A673 (cell line): ENCODE data around the gene CERK. TPM values are rescaled to one million over a fixed set of nuclear protein-coding genes. Genes with fewer than 3 reads are reported as not detected.

Experiments
- BruUV-seq: library from RNA; stranded (reverse); fragments of 400-500 nt; replicated peaks from 2 replicates; lab custom pipeline; 2021; lab: Mats Ljungman, UMichigan
- CTCF ChIA-PET: fragments of 300-600 bp; sonication (Branson Sonifier 250); formaldehyde crosslinking; loops from one replicate; lab custom pipeline; 2022; ENCODE audit warnings: antibody characterized with exemption; lab: Charles Lee
- POLR2A ChIA-PET: fragments of 300-600 bp; sonication (Branson Sonifier 250); formaldehyde crosslinking; loops from one replicate; lab custom pipeline; 2022; ENCODE audit warnings: antibody characterized with exemption; ENCODE audit not compliant: low non-redundant PET; lab: Charles Lee
- DNase-seq: peaks from one replicate; pipeline ENCODE4 v3.0.0-alpha.2; 2015; ENCODE audit warnings: low spot score
- H3K27ac ChIP-seq: fragments of 200-600 bp; sonication (generic); 2 replicates; pipeline ENCODE4 v1.5.1; 2016; ENCODE audit warnings: mixed run types, low read depth, mild to moderate bottlenecking, mixed read lengths, antibody characterized with exemption, low read length; ENCODE audit not compliant: poor library complexity, severe bottlenecking
- H3K27me3 ChIP-seq: fragments of 200-600 bp; sonication (generic); replicated peaks from 2 replicates; pipeline ENCODE4 v1.6.1; 2017; ENCODE audit warnings: mixed run types, low read depth, mild to moderate bottlenecking, mixed read lengths, antibody characterized with exemption, low read length; ENCODE audit not compliant: insufficient read depth, poor library complexity
- H3K36me3 ChIP-seq: fragments of 200-600 bp; sonication (generic); 2 replicates; pipeline ENCODE4 v1.6.1; 2016; ENCODE audit warnings: mixed run types, mild to moderate bottlenecking, mixed read lengths, antibody characterized with exemption, low read length; ENCODE audit not compliant: insufficient read depth, poor library complexity, severe bottlenecking
- H3K4me1 ChIP-seq: fragments of 200-600 bp; sonication (generic); 2 replicates; pipeline ENCODE4 v1.6.1; 2017; ENCODE audit warnings: mixed run types, mild to moderate bottlenecking, mixed read lengths, antibody characterized with exemption, low read length; ENCODE audit not compliant: insufficient read depth, poor library complexity, severe bottlenecking
- H3K4me3 ChIP-seq: fragments of 200-600 bp; sonication (generic); 2 replicates; pipeline ENCODE4 v1.5.1; 2016; ENCODE audit warnings: low read depth, mixed run types, mild to moderate bottlenecking, mixed read lengths, low read length; ENCODE audit not compliant: poor library complexity, severe bottlenecking
- H3K9me3 ChIP-seq: fragments of 200-600 bp; sonication (generic); 2 replicates; pipeline ENCODE4 v1.6.1; 2016; ENCODE audit warnings: mixed run types, low read depth, mild to moderate bottlenecking, mixed read lengths, antibody characterized with exemption, low read length; ENCODE audit not compliant: poor library complexity, severe bottlenecking
- CTCF ChIP-seq: fragments of 300-800, 200-600 bp; sonication (generic); conservative IDR thresholded peaks from 2 replicates; pipeline ENCODE4 v1.5.1; 2017; ENCODE audit warnings: low read depth, mild to moderate bottlenecking, antibody characterized with exemption, low read length, moderate library complexity, mixed read lengths
- EZH2 ChIP-seq: fragments of 200-600 bp; sonication (generic); IDR thresholded peaks from 2 replicates; pipeline ENCODE4 v1.6.1; 2017; ENCODE audit warnings: borderline replicate concordance, low read depth, mild to moderate bottlenecking, mixed read lengths, antibody characterized with exemption, low read length; ENCODE audit not compliant: poor library complexity, severe bottlenecking
- intact Hi-C: fragments of 100-400 bp; cut with micrococcal nuclease; formaldehyde crosslinking; loops from one replicate; pipeline ENCODE4 v1.10.0; 2022; ENCODE audit not compliant: unreplicated experiment
- total RNA-seq: library from RNA; stranded (reverse); gene quantifications from 2 replicates; pipeline ENCODE4 v1.2.3, GENCODE V29; 2021

CERK gene
- total RNA-seq, 1 experiment from 2014 or later, result 58.8 TPM

GRCh38 chr22:46738647-46739093, 618 bp upstream of the CERK start:
- Histone ChIP-seq H3K27ac (peak overlapping the region; percentile 93), H3K4me1 (peaks cover 21% of the 10 kb centered on the region)

GRCh38 chr22:46737105-46737975, 712 bp downstream of the CERK start:
- ChIA-PET POLR2A (no interaction called here), CTCF (no interaction called here)
- TF ChIP-seq EZH2, result no peak
- no peak for TF ChIP-seq CTCF

More at GRCh38 chr22:46738647-46739093, 618 bp upstream of the CERK start:
- ChIA-PET CTCF (no interaction called here), POLR2A (no interaction called here)
- Histone ChIP-seq H3K4me3 (peak overlapping the region; percentile 99), H3K27me3 (no peaks in the 10 kb centered on the region), H3K36me3 (no peaks in the 10 kb centered on the region), H3K9me3 (no peaks in the 10 kb centered on the region)
- intact Hi-C loops, result no loop called here
- no peak for DNase-seq
- TF ChIP-seq EZH2, result no peak
- TF ChIP-seq CTCF, result no peak
- no TSS peak for BruUV-seq

GRCh38 chr22:46736705-46737104, 1.3 kb downstream of the CERK start:
- ChIA-PET CTCF (no interaction called here), POLR2A (no interaction called here)
- no peaks in the 10 kb centered on the region for H3K36me3 ChIP-seq
- intact Hi-C loops, result no loop called here
- DNase-seq, result no peak
- H3K27me3 ChIP-seq, result no peaks in the 10 kb centered on the region
- H3K9me3 ChIP-seq, result no peaks in the 10 kb centered on the region
- no peak for TF ChIP-seq CTCF
- no peak for TF ChIP-seq EZH2
- H3K27ac ChIP-seq, result peak overlapping the region; percentile 16
- BruUV-seq, result no TSS peak
- H3K4me3 ChIP-seq, result peak overlapping the region; percentile 99
- H3K4me1 ChIP-seq, result peaks cover 21% of the 10 kb centered on the region

More at GRCh38 chr22:46737105-46737975, 712 bp downstream of the CERK start:
- no peaks in the 10 kb centered on the region for H3K27me3 ChIP-seq
- H3K9me3 ChIP-seq, result no peaks in the 10 kb centered on the region
- DNase-seq, result peak; percentile 56
- TSS peak; percentile 27 for BruUV-seq
- peak overlapping the region; percentile 93 for H3K27ac ChIP-seq
- peaks cover 21% of the 10 kb centered on the region for H3K4me1 ChIP-seq
- H3K4me3 ChIP-seq, result peak overlapping the region; percentile 99
- intact Hi-C loops, result no loop called here
- no peaks in the 10 kb centered on the region for H3K36me3 ChIP-seq
